GM12892 (cell line): ENCODE measurements around the gene EXTL1.

Experiments used
- DNase-seq: peaks from one replicate; pipeline ENCODE4 v3.0.0; 2011; ENCODE audit not compliant: insufficient read length
- FAIRE-seq: peaks from 2 replicates; lab custom pipeline; 2011; peaks lifted over from hg19 to GRCh38; lab: Jason Lieb, UNC
- POLR2A ChIP-seq: IDR thresholded peaks from 2 replicates; pipeline ENCODE4 v1.6.1; 2011; ENCODE audit warnings: low read depth, low read length, control low read depth
- POLR2AphosphoS5 ChIP-seq: IDR thresholded peaks from 2 replicates; pipeline ENCODE4 v1.6.1; 2011; ENCODE audit warnings: low read depth, low read length, control low read depth
- TAF1 ChIP-seq: IDR thresholded peaks from 2 replicates; pipeline ENCODE4 v1.6.1; 2011; ENCODE audit warnings: low read depth, mild to moderate bottlenecking, control low read depth, low read length, borderline replicate concordance

The EXTL1 gene

GRCh38 chr1:26016953-26017545 is 4.5 kb upstream of the EXTL1 start:
- FAIRE-seq (no peak), DNase-seq (no peak)
- no peak for TF ChIP-seq TAF1
- no peak for TF ChIP-seq POLR2A
- no peak for TF ChIP-seq POLR2AphosphoS5

GRCh38 chr1:26017606-26018005 is 4.0 kb upstream of the EXTL1 start:
- DNase-seq: no peak
- FAIRE-seq: no peak
- TF ChIP-seq POLR2AphosphoS5: no peak
- no peak for TF ChIP-seq TAF1
- no peak for TF ChIP-seq POLR2A

- FAIRE-seq (no peak), DNase-seq (no peak)
- no peak for TF ChIP-seq TAF1
- TF ChIP-seq POLR2A: no peak
Measured at GRCh38 chr1:26019641-26020315, 1.8 kb upstream of the EXTL1 start.

GRCh38 chr1:26020330-26020768 is 1.2 kb upstream of the EXTL1 start:
- FAIRE-seq (no peak), DNase-seq (no peak)
- TF ChIP-seq TAF1 (no peak), POLR2A (no peak), POLR2AphosphoS5 (no peak)

GRCh38 chr1:26020941-26021646 is 481 bp upstream of the EXTL1 start:
- FAIRE-seq (no peak), DNase-seq (no peak)
- TF ChIP-seq POLR2AphosphoS5: no peak
- TF ChIP-seq TAF1: no peak
- no peak for TF ChIP-seq POLR2A

GRCh38 chr1:26022404-26022779 is 817 bp downstream of the EXTL1 start:
- no peak for FAIRE-seq

GRCh38 chr1:26023009-26023408 is 1.4 kb downstream of the EXTL1 start:
- DNase-seq (no peak), FAIRE-seq (no peak)
- TF ChIP-seq POLR2A (no peak), POLR2AphosphoS5 (no peak), TAF1 (no peak)

More at GRCh38 chr1:26022404-26022779, 817 bp downstream of the EXTL1 start:
- no peak for DNase-seq
- no peak for TF ChIP-seq TAF1
- TF ChIP-seq POLR2A: no peak
- no peak for TF ChIP-seq POLR2AphosphoS5

- FAIRE-seq: no peak
- TF ChIP-seq TAF1 (no peak), POLR2AphosphoS5 (no peak), POLR2A (no peak)
- no peak for DNase-seq
Measured at GRCh38 chr1:26023826-26024225, 2.3 kb downstream of the EXTL1 start.

GRCh38 chr1:26025060-26025459 is 3.5 kb downstream of the EXTL1 start:
- no peak for DNase-seq
- FAIRE-seq: no peak
- TF ChIP-seq POLR2AphosphoS5 (no peak), POLR2A (no peak)

- no peak for TF ChIP-seq POLR2A
- no peak for TF ChIP-seq TAF1
- TF ChIP-seq POLR2AphosphoS5: no peak
- no peak for FAIRE-seq
- DNase-seq: no peak
Measured at GRCh38 chr1:26025517-26025916, 3.9 kb downstream of the EXTL1 start.

- FAIRE-seq: no peak
- TF ChIP-seq TAF1 (no peak), POLR2AphosphoS5 (no peak), POLR2A (no peak)
- no peak for DNase-seq
Measured at GRCh38 chr1:26027716-26028489, 6.3 kb downstream of the EXTL1 start.
